GM18873 (cell line): ENCODE measurements around the gene BUB1.
"Not testable (repeated sequence)": the region's sequence is repeated elsewhere in the genome, so short reads cannot be mapped to it uniquely, and the experiment has no call there.

Source experiments
- ATAC-seq: cut with Tn5 transposase; IDR thresholded peaks from one replicate; pipeline ENCODE4 v1.9.1; 2021; ENCODE audit warnings: mild to moderate bottlenecking, moderate library complexity, moderate number of reproducible peaks; ENCODE audit not compliant: unreplicated experiment, low FRiP score

BUB1 gene

DNA sequence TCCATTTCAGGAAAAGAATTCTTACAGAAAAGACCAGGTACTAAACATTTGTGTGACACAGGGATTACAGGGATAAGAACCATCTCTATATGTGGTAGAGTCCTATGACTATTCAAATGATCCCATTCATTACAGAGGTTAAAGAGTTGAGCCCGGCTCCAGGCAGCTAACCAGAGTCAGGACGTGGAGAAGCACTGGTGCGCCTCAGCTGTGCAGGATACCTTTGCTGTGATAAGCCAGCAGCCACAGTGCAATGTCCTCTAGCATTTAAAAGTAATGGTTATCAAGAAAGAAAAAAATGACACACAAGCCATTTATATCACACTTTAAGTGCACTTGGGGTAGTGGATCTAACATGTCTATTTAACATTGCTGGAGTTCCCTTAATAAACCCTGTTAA is 17.3 kb downstream of the BUB1 start:
- ATAC-seq: no peak

DNA sequence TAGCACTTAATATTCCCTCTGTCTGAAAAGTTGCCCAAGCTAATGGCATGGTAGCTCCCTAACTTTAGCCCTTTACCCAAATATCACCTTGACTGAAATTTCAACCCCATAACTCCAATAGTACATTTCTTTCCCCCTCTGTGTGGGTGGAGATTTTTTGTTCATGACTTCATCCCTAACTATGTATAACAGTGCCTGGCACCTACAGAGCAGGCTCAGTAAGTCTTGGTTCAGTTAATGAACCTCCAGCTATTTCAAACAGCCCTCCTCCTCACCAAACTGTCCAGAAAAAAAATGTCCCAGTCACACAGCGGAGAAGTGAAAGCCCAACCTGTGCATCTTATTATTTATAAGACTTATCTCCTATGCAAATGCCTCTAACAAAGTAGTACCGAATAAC is 18.6 kb downstream of the BUB1 start:
- ATAC-seq: no peak

DNA sequence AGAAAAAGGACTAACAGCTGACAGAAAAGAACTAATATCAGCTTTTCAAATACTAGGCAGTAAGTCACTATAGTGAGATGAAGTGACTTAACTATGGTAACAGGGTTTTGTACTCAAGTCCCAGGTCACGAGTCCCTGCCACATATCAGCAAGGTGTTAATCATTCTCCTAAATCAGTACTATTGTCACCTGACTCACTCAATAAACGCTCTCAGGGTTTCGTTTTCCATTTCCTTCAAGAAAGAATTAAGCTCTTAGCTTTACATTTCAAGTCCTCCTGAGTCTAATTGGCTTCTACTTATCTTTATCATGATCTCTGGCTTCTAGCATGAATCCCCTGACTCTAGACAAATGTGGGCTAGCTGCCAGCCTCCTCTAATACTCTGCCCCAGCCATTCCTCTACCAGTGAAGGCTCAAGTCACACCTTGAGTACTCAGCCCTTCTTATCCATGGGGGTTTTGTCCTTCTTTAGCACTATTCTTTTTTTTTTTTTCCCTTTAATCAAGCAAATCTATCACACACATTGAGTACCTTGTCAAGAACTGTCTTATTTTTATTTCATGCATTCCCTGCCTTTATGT is 20.0 kb downstream of the BUB1 start:
- ATAC-seq: no peak

DNA sequence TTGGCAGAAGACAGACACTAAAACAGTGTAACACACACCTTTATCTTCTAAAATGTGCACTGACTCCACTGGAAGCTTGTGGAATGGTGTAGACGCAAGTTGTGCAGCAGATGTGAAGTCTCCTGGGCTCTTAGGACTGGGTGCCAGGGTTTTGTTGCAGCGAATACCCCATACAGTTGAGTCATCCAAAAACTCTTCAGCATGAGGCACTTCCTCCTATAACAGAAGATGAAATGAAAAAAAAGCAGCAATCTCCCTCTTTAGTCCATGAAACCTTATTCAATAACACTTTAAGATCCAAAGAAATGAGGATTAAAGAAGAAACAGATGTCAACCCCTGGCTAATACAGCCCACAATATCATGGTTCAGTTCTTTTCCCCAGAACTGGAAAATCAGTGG is 22.2 kb downstream of the BUB1 start:
- ATAC-seq: no peak

DNA sequence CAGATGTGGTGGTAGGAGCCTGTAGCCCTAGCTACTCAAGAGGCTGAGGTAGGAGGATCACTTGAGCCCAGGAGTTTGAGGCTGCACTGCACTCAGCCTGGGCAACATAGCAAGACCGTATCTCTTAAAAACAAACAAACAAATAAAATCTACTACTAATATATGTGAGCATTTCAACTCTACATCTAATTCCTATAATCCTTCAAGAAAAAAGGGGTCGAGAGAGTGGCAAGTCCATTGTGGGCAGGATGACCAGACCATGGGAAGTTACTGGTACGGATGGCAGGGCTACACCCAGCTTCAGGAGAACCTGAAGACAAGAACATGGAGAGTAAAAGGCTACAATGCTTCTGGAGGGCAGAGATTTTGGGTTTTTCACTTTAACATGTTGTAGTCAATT is 24.0 kb downstream of the BUB1 start:
- no peak for ATAC-seq

DNA sequence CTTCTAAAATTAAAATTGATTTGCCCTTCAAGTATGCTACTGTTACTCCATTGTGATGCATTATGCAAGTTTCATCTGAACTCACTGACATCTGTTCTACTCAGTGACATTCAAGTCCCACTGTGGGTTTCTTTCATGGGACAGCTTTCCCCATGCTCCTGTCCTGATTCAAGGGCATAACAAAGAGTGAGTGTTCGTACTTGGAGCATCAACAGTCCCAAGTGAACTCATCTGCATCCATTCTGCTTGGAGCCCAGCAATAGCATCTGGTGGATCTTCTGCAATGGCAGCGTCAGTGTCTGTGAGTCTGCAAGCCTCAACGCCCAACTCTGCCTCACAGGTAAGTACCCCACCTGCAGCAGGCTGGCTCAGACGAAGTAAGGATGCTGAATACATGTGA is 27.5 kb downstream of the BUB1 start:
- no peak for ATAC-seq

DNA sequence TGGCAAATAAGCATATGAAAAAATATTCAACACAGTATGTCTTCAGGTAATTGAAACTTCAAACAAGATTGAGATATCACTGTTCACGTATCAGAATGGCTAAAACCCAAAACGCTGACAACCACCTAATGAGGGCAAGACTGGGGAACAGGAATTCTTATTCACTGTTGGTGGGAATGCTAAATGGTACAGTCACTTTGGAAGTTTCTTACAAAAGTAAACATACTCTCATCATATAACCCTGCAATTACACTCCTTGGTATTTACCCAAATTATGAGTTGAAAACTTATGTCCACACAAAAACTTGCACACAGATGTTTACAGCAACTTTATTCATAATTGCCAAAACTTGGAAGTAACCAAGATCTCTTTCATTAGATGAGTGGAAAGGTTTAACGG is 30.1 kb downstream of the BUB1 start:
- no peak for ATAC-seq

DNA sequence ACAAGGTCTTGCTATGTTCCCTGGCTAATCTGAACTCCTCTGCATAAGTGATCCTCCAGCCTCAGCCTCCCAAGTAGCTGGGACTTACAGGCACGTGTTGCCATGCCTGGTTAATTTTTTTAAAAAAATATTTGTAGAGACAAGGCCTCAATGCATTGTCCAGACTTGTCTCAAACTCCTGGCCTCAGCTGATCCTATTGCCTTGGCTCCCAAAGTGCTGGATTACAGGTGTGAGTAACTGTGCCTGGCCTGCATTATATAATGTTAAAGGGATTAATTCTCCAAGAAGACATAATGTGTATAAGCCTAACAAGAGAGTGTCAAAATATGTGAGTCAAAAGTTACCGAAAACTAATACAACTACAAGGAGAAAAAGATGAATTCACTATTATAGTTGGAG is 32.2 kb downstream of the BUB1 start:
- ATAC-seq: no peak

DNA sequence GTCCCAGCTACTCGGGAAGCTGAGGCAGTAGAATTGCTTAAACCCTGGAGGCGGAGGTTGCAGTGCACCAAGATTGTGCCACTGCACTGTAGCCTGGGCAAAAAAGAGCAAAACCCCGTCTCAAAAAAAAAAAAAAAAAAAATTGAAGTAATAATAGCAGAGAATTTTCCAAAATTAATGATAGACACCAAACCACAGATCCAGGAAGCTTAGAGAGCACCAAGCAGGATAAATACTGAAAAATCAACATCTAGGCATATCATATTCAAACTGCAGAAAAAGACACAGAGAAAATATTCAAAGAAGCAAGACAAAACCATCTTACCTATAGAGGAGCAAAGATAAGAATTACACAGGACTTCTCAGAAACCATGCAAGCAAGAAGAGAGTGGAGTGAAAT is 33.5 kb downstream of the BUB1 start:
- no peak for ATAC-seq

DNA sequence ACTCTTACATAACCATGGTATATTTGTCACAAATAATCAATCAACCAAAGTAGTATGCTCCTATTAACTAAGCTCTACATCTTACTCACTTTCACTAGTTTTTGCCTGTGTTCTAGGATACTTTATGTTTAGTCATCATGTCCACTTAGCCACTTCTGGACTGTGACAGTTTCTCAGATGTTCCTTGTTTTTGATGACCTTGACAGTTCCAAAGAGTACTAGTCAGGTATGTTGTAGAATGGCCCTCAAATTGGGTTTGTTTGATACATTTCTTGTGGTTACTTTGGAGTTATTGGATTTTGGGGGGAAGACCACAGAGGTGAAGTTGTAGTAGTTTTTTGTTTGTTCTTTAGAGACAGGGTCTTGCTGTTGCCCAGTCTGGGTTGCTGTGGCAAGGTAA is 35.5 kb downstream of the BUB1 start:
- no peak for ATAC-seq

DNA sequence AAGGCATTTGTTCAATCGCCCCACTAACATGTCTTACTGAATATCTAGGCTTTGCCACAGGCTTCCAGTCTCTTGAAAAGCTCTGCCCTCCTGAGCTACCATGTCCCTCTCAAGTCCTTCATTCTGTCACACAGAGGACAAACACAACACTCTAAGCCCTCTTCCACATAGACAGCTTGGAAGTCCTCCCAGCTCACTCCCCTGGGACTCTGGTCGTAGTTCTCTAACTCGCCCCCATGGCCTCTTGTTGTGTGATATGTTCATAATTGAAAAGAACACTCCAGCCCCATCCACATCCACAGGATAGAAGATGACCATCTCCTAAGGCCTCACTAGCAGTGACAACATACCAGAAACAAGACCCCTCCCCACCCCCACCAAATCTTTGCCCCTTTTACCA is 37.9 kb downstream of the BUB1 start:
- ATAC-seq: no peak

DNA sequence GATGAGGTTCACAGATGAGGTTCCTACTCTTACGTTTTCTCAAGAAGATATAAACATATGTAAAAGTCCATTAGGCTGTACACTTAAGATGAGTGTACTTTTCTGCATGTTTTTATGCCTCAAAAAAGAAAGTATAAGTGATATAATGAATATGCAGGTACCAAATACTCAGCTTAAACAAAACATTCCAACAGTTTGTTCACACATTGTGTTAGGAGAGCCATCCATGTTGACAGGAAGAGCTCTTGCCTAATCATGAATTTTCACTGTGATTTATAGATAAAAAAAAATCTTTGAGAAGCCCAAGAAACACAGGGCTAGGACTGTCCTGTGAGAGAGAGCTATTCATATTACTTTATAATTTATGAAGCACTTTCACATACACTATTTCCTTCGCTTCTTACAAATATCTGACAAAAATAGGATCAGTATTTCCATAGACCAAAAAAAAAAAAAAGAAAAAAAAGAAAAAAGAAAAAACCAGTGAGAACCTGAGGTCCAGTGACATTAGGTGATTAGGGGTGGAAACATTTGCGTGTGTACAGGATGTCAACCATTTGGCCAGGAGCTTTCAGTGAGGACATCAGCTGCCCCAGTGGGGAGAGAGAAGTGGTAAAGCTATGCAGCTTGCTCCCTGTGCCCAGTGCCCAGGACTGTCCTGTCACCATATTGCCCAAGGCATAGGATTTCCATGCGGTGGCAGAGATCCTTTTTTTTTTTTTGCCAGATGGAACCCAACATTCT is 38.7 kb downstream of the BUB1 start:
- ATAC-seq: no peak

DNA sequence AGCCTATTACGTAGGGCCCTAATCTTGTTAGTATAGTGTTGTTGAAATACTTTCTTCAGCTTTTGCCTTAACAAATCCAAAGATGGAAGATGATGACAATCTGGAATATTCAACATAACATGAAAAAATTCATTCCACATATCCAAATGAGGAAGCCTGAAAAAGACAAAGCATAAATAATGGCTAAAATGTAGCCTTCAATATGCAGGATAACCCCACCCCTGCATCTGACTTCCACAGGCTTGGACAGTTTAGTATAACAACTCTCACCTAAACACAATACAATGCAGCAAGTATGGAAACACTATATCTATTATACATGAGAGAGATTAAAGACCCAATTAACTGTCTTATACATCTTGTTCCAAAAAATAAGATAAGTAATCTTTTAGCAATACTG is 39.9 kb downstream of the BUB1 start:
- ATAC-seq: no peak

DNA sequence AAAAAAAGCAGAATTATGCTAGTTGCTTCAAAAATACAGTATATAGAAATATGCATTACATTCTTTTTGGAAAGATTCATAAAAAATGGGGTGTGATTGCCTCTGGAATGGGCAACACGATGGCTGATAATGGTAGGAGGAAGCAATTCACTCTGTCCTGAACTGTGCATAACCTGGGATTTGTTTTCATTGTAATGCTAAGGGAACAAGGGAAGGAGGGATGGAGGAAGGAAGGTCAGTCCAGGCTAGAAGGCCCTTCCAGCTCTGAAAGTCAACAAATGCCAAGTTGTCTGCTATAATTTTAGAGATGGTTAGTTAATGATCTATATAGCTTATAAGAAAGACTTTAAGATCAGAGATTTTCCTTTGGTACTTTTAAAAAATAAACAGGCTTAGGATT is 40.8 kb downstream of the BUB1 start:
- no peak for ATAC-seq

DNA sequence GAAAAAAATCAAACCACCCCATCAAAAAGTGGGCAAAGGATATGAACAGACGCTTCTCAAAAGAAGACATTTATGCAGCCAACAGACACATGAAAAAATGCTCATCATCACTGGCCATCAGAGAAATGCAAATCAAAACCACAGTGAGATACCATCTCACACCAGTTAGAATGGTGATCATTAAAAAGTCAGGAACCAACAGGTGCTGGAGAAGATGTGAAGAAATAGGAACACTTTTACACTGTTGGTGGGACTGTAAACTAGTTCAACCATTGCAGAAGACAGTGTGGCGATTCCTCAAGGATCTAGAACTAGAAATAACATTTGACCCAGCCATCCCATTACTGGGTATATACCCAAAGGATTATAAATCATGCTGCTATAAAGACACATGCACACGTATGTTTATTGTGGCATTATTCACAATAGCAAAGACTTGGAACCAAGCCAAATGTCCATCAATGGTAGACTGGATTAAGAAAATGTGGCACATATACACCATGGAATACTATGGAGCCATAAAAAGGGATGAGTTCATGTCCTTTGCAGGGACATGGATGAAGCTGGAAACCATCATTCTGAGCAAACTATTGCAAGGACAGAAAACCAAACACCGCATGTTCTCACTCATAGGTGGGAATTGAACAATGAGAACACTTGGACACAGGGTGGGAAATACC is 41.8 kb downstream of the BUB1 start:
- not testable (repeated sequence) for ATAC-seq

DNA sequence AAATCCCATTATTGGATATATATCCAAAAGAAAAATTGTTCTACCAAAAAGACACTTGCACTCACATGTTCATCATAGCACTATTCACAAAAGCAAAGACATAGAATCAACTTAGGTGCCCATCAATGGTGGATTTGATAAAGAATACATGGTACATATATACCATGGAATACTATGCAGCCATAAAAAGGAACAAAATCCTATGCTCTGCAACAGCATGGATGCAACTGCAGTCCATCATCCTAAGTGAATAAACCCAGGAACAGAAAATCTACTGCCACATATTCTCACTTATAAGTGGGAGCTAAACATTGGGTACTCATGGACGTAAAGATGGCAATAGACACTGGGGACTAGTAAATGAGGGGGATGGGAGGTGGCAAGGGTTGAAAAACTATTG is 50.5 kb downstream of the BUB1 start:
- not testable (repeated sequence) for ATAC-seq

DNA sequence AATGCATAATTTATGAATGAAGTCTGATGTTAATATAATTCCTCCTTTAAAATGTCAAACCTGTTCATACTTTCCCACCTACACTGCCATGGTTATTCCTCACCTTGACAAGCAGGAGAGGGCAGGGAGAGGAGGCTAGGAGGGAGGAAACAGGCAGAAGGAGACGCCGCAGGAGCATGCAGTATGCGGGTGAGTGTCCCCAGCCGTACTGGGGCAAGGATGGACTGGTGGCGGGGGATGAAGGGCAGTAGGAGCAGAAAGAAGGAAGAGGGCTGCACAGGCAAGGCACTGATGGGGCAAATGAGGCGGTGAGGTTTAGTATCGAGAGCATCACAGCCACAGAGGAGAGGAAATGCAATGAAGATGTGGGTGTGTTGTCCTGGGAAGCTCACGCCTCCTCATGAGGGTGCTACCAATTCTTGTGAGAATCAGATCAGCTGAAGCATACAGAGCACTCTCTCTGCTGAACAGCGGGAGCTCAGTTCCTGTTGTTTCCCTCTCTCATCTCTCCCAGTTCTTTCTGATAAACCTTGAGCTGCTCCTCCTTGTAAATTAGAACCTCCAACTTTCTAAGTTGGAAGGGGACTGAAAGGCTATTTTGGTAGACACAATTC is 58.4 kb downstream of the BUB1 start:
- ATAC-seq: not testable (repeated sequence)

DNA sequence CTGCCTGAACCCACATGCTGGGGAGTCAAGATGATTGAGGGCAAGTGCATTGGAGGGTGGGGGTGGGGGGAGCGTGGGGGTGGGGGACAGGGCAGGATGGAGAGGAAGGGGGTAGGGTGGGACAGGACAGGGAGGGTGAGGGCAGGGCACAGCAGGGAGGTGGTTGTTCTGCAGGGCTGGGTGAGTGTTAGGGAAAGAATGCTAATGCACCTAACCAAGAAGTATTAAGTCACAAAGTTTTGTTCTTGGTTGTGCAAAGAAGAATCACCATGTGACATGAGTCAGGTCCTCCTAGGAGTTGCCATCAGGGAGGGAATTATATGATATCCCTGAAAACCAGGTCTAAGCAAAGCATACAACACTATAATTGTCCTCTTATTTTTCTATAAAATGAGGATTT is 63.9 kb downstream of the BUB1 start:
- not testable (repeated sequence) for ATAC-seq

DNA sequence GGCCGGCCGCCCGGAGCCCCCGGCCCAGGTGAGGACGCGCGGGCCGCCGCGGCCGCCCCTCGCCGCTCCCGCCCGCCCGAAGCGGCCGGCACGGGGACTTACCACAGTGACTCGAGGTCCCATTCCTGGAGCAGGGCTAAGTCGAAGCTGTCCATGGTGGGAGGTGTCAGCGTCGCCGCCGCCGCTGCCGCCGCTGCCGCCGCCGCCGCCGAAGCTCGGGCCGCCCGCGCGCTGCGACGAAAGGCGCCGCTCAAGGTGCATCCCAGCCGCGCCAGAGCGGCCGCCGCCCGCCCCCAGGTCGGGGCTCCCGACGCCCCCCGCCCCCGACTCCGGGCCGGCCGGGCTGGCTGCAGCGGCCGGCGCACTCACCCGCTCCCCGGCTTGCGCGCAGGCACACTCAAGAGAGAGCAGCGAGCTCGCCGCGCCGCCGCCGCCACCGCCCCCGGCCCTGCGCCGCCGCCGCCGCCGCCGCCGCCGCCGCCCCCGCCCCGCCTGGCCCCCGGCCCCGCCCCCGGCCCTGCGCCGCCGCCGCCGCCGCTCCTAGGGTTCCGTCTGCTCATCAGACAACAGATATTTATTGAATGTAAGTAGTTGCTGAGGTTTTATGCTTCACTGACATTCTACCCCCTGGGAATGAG is 67.1 kb downstream of the BUB1 start:
- ATAC-seq: not testable (repeated sequence)

DNA sequence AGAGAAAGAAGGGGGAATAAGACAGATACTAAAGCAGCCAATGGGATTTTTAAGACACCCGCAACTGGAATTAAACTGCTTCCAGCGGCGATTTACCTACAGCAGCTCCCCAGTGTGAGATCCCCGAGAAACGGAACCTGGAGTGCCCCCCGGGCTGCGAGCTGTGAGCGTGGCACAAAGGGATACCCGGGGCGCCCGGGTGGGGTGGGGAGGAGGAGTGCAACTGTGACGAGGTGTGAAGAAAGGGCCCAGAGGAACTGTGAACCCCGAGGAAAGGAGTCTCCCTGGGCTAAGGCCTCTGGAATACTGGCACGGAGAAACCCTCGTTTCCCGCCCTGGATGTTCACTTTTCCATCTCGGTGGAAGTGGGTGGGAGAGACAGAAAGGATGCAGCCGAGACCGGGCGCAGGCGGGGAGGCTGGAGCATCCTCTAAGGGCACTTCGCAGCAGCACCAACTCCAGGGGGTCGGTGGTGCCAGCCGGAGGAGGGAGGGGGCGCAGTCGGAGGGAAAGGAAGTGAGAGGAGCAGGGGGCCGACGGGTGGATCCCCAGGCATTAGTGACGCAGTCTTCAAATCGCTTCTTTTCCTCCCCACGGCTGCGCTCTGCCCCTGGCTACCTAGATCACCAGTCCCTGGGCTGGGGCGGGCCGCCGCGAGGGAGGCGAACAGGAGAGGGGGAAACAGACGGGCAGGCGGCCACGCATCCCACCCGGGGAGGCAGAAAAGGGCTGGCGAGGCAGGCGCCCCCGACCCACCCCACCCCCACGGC is 67.8 kb downstream of the BUB1 start:
- ATAC-seq: not testable (repeated sequence)
